Fibroblast of gingiva (primary cell): ENCODE results near the gene CCDC71L.

Experiments used
- DNase-seq: peaks from one replicate; pipeline ENCODE4 v3.0.0-alpha.2; 2011; ENCODE audit warnings: low read depth

Gene CCDC71L

DNA sequence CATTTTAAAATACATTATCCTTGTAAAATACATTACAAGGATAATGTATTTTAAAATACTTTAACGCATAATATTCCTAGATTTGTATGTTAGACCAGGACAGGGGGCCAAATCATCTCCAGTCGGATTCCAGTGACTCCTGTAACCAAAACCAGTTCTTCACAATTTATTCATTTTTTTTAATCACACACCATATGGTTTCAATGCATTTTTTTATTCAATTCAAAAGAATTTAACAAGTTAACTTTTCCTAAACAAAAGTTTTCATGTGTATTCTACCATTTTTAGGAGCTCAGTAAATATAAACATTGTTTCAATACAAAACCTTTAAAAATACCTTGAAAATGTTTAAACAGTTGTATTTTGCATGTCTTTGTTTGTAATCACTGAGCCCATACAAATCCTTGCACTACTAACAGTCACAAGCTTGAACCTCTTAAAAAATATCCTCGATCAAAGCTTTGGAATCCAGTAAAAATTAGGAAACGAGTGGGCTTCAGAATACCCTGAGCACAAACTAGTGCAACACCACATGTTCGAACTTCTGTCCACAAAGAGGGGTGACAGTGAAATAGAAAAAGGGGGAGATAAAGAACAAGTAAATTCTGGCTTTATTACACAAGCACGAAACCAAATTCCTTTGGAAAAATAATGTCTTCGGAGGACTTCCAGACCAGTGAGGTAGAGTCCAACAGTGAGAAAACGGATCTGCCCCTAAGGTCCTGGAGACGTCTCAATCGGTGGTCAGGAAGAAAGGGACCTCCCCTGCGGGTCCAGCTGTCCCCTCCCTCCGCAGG is 1.6 kb downstream of the CCDC71L start:
- no peak for DNase-seq

GRCh38 chr7:106658316-106659165 is 2.4 kb downstream of the CCDC71L start:
- no peak for DNase-seq

DNA sequence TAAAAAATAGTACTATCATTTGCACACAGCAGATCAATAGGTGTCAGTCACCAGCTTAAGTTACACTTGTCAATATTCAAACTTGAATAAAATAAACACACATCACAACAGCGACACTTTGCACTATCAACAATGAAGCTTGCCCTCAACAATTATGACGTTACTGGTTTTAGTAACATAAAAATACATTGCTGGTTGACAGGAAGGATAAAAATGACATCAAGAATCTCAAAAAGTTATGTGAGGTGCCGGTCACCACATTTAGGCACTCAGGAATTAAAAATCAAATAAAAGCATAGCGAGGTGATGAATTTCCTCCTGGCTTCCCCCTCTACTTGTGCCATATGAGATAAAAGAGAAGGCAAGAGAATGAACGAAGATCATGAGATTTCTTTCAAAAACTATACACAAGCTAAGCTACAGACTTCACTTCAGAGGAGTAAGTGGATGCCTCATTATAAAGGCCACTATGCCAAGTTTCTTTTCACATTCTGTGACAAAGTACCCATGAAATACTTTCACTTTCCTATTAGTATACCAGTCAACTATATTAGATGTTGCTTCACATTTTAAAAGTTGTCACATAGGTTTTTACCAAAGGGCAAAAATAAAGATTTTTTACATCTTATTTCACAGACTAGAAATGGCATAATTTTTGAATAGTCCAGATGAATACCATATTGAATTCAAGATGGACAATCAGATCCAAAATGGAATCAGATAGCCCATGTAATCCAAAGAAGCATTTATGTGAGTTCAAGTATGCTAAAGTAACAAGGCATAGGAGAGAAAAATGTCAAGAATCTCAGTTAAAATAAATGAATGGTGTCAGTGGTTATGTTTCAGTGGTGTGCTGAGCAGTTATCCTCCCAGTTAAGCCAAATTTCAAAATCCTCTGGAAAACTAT is 3.6 kb downstream of the CCDC71L start:
- DNase-seq, result peak; percentile 68

DNA sequence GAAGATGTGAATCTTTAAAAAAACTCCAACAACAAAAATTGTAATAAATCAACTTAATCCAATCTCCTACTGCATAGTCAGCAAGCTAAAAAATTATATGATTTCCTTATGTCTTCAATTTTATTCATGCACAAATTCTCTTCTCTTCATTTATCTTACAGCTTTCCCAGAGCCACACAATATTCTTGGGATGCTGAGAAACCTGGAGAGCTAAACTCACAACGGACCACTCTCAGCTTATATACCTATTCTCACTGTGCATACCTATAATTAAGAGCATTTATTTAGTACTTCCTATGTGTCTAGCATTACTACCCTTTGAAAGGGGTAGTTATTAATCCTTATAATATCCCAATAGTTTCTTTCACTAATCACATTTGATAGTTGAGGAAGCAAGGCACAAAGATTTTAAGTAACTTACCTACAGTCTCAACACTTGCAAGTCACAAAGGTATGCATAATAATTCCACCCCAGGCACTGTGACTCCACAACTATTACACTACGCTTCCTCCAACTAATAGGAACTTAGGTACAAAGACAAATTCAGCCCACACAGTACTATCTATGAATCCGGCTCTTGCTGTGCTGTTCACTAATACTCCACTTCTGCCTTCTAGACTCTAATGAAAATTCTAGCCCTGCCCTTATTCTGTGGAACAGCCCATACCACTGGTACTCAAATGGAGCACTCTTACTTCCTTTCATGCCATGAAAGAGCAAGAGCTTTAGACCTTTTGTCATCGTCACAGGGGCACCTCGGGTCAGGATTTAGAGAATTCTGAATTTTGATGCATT is 5.1 kb downstream of the CCDC71L start:
- DNase-seq, result no peak

- no peak for DNase-seq
Measured at GRCh38 chr7:106653488-106653887, 7.5 kb downstream of the CCDC71L start.

DNA sequence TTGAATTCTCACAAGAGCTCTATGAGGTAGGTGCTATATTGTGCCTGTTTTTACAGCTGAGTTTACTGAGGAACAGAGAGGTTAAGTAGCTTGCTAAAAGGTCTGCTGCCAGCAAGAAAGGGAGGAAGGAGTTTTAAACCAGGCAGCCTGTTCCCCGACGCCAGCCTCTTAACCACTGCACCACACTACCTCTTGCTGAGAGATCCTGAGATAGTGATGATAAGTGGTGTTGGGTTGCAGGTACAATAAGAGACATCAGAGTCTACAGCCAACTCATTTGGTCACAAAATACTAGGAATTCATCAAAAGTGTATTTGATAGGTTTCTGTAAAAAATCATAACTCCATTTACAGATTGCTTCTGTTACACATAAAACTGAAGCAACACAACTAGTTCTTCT is 8.0 kb downstream of the CCDC71L start:
- no peak for DNase-seq

- DNase-seq, result no peak
Measured at GRCh38 chr7:106652092-106652491, 8.9 kb downstream of the CCDC71L start.

DNA sequence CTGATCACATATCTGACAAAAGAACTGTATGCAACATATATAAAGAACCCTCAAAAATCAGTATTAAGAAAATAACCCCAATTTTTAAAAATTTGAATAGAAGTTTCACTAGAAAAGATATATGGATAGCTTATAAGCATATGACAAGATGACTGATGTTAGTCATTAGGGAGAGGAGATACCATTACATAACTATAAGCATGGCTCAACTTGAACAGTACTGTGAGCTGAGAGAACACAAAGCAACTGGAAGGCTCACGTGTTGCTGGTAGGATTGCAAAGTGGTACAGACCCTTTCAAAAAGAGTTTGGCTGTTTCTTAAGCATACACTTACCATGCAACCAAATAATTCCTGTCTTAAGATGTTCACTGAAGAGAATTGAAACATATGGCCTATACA is 14.7 kb downstream of the CCDC71L start:
- no peak for DNase-seq

GRCh38 chr7:106644999-106645398 is 16.0 kb downstream of the CCDC71L start:
- DNase-seq, result no peak

DNA sequence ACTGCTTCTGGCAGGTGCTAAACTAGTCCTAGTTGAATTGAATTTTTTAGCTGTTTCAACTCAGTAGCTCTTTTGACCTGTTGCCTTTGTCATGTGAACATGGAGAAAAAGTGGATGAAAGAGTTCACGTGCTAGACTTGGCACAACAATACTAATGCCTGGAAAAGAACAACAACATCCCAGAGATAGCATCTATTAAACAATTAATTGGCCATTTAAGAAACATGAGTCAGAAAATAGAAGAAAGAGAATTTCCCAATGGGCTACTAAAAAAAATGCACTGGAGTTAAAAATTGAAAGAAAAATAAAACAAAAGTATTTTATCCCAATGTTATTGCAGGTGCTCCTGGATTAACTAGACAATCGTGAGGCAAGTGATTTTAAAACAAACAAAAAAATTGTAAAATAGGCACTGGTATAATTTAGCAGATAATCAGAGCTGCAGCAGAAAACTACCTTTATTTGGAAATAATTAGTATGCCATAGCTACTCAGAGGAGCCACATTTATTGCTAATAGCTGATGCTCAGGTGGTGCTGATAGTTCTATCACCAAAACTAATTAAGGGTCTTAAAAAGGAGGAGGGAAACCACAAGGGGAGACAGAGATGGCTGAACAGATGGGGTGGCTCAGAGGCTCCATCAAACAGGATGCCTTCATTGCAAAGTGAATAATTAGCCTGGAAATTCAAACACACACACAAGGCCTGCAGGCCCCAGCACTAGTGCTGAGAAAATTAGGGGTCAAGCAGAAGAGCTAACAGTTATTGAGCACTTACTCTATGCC is 17.6 kb downstream of the CCDC71L start:
- DNase-seq, result no peak

- DNase-seq, result no peak
Measured at GRCh38 chr7:106641416-106641815, 19.5 kb downstream of the CCDC71L start.

DNA sequence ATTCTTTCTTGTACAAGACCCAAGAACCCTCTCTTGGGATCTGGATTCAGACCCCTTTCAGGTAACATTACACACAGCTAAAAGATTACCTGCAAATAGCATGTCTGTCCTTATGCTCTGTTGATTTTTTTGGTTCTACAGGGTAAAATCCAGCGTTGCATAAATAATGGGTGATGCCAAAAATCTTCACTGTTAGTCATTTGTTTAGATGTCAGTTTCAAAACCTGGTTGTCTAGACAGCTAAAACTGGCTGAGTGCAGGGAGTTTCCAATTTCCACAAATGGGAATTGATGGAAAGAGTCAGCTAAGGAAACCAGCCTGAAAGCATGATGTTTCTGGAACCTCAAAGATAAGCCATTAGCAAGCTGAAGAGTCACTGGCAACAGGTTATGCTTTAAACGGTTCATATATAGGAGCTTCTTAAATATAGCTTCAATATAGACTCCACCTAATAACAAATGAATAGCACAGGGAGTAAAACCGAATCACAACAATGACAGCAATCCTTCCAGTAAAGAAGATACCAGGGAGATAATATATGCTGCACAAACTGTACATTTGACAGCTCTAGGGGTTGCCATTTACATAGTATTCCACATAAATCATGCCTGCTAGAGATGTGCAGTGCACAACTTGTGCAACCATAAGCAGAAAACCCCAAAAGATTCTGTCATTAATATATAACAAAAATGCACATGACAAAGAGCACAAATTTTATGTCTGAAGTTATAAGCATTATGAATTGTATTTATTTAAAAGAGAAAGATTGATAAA is 20.4 kb downstream of the CCDC71L start:
- peak; percentile 68 for DNase-seq

DNA sequence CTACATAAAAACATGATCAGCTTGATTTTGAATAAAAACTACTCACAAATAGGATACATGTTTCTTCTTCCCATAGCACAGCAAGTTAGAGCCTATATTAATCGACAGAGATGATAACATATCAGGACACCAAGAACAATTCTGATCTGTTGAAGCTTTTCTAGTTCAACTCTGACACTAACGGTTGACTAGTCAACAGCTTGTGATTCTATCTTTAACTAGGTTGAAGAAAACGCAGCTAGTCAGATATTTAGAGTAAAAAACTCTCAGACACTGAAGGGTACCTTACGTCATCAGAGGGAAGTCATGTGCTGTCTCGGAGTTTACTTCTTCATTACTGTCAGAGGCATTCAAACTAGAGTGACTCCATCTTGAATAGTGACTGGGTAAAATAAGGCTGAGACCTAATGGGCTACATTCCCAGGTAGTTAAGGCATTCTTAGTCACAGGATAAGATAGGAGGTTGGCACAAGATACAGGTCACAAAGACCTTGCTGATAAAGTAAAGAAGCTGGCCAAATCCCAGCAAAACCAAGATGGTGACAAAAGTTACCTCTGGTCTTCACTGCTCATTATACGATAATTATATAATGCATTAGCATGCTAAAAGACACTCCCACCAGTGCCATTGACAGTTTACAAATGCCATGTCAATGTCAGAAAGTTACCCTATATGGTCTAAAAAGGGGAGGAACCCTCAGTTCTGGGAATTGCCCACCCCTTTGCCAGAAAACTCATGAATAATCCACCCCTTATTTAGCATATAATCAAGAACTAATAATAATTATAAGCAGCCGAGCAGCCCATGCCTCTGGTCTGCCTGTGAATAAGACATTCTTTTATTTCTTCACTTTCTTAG is 21.3 kb downstream of the CCDC71L start:
- no peak for DNase-seq

GRCh38 chr7:106635411-106635810 is 25.5 kb downstream of the CCDC71L start:
- DNase-seq, result peak; percentile 71

GRCh38 chr7:106634958-106635357 is 26.0 kb downstream of the CCDC71L start:
- no peak for DNase-seq

- DNase-seq, result no peak
Measured at GRCh38 chr7:106630648-106631047, 30.3 kb downstream of the CCDC71L start.

DNA sequence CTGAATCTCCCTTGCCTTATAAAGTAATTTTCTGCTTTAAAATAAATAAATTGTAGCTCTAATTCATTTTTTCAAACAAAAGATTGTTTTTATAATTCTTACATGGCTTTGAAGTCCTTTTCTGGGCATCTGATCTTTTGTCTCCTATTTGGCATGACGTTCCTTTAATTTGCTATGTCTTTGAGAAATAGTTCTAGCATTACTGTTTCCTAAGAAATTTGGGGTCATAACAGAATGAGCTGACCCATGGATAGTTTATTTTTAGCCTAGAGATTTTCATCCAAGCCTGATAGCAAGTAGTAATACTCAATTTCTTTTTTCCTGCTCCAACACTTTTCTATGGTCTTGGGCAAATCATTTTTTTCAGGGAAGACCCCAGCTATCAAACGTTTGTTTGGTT is 31.4 kb downstream of the CCDC71L start:
- peak; percentile 68 for DNase-seq

DNA sequence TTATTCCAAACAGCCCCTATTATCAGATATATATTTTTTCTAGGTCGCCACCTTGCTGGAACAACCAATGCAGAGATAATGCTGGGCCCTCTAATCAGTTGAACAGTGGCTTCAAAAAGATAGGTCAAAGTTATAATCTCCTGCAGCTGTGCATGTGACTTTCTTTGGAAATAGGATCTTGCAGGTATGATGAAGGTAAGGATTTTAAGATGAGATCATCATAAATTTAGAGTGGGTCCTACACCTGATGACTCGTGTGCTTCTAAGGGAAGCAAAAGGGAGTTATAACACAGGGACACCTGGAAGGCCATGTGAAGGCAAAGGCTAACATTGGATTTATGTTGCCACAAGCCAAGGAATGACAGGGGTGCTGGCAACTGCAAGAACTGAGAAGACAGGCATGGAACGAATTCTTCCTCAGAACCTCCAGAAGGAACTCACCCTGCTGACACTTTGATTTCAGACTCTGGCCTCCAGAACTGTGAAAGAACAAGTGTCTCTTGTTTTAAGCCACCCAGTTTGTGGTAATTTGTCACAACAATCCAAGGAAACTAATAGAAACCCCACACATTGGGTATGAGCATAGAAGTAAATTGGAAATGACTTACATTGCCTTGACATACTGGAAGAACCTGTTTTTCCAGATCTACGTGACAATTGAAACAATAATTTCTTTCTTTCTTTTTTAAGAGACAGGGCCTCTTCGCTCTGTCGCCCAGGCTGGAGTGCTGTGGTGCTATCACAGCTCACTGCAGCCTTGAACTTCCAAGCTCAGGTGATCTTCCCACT is 34.4 kb downstream of the CCDC71L start:
- no peak for DNase-seq
